Activated T-cell treated with anti-CD3 and anti-CD28 coated beads for 24 hours (primary cell): Measurements from ENCODE around the gene ZBED3.

Experiments used
- DNase-seq: peaks from one replicate; pipeline ENCODE4 v3.0.0-alpha.2; 2020; ENCODE audit warnings: low read depth

Gene ZBED3

DNA sequence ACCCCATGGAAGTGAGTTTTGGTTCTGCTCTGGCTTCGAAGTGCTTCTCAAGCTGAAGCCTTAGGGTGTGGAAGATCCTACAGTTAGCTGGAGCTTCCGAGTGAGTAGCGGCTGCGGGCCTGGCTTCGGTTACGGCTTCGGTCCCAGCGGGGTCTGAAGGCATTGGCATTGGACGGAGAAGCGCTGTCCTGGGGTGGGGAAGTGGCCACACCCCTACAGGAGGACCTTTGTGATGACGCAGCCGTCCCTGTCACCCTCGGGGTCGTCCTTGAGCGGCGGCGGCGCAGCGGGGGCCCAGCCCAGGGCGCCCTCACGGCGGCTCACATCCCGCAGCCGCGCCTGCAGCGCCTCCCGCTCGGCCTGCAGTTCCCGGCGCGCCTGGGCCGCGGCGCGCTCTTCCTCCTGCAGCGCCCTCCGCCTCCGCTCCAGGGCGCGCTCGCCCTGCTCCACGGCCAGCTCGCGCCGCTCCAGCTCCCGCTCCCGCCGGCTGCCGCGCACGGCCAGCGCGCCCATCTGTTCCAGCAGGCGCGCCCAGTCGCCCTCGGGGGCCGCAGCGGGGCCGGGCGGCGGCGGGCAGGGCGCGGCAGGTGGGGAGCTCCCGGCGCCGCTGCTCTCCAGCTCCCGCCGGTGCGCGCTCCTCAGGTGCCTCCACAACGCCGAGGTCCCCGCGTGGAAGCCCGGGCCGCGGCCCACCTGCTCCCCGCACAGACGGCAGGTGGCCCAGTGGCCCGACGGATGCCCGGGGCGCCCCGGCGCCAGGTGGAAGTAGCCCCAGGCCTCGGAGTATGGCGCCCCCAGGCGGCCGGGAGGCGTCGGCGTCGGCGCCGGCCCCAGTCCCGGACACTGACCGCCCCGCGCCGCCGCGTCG is 9.9 kb downstream of the ZBED3 start:
- peak; percentile 35 for DNase-seq

DNA sequence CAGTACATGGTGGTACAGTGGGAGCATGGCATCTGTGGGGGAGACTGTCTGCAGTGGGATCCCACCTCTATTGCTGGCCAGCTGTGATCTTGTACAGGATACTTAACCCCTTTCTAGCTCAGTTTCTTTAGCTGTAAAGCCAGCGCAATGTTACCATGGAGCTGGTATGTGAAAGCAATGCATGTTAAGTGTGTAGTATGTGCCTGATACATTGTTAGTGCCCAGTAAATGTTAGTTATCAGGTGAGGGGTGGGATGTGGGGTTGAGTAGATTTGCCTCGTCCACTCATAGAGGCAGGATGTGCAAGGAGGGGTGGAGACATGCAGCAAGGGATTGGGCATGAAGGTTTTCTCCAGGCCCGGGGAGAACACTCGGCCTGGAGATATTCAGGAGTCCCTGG is 12.3 kb downstream of the ZBED3 start:
- DNase-seq = no peak

DNA sequence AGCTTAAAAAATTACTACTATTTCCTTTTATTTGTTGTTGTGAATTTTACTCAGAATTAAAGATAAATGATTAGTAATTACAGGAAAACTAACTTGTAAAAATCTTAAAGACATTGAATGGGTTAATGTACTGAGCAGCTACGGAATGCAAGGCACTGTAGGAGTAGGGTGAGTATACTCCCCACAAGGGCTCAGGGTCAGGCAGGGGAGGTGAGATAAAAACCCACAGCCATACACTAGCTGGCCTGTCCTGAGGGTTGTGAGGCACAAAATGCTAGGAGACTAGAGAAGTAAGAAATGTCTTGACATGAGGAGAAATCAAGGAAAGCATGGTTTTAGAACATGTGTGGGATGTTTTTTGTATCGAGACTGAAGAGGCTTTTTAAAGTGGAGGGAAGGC is 13.4 kb downstream of the ZBED3 start:
- DNase-seq = no peak

GRCh38 chr5:77066823-77067442 is 20.2 kb downstream of the ZBED3 start:
- no peak for DNase-seq

DNA sequence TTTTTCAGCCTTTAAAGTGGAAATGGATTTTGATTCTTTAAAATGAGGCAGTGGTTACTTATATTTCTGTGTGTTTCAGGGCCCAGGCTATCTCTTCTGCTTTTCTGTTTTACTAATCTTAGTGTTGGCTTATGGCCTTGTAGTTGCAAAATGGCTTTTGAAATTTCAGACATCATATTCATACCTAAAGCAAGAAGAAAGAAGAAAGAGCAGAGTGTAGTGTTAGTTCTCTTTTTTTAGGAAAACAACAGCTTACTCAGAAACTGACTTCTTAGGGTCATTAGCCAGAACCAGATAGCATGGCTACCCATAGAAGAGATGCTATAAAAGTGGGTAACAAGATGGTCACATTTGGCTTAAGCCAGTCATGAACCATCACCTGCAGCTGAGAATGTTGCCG is 20.9 kb downstream of the ZBED3 start:
- no peak for DNase-seq

DNA sequence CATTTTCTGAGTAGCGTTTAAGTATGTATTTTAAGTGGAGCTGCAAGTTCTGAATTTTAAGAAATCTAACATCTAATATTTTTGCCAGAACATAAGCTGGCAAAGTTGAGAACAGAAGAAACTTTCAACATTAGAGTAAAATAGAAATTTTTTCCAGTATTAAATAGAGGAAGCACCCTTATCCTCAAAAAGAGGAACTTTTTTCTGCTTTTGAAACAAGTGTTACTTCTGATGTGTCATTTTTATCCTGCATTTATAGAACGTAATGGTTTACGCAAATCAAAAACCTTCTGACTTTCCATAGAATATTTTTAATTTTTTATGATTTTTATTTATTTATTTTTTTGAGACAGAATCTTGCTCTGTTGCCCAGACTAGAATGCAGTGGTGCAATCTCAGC is 21.8 kb downstream of the ZBED3 start:
- DNase-seq = no peak

GRCh38 chr5:77064040-77064439 is 23.0 kb downstream of the ZBED3 start:
- no peak for DNase-seq

- no peak for DNase-seq
These were observed 40.5 kb downstream of the ZBED3 start for GRCh38 chr5:77046416-77047073.

DNA sequence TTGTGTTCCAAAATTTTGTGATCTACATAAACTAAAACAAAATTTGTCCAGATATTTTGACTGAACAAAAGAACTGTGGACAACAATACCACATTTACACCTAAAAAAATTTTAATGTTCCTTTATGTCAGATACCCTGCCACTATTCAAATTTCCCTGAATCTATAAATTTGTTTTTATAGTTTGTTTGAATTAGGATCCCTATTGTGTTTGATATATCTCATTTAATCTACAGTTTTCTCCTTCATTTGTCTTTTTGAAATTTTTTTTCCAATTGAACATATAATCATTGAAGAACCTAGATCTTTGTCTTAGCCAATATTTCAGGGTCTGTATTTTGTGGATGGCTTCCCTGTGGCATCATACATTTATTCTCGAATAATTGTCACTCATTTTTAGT is 51.1 kb downstream of the ZBED3 start:
- DNase-seq = no peak

DNA sequence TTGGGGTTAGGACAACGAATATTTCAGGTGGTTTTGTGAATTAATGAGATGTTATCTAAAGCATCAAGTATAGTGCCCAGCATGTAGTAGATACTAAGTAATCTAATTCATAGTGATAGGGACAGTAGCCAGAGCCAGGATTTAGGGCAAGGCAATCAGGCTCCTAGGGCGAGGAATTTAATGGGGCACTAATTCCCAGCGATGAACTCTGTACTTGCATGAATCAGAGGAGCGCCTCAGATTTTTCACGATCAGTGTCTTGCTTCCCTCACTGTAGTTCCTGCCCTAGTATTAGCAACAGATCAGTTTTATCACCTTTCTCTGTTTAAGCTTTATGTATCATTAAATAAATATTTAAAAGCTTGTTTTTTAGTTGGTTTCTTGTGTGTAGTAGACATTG is 53.7 kb downstream of the ZBED3 start:
- DNase-seq = no peak

DNA sequence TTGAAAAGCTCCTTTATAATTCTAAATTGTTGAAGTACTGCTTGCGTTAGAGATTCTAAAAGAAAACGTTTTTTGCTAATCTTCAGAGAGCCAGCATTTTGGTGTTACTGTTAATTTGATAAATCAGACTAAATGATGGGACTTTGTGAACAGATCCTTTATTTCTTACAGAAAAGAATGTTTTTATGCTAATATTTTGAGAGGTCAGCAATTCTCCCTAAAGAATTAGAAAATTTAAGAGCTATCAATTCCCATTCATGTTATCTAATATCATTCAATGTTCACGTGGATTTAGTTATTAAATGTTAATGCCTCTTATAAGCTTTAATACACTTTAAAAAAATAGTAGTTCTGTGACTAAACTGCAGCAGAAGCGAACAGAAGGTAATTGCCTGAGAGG is 54.5 kb downstream of the ZBED3 start:
- no peak for DNase-seq

GRCh38 chr5:77031891-77032290 is 55.2 kb downstream of the ZBED3 start:
- no peak for DNase-seq

GRCh38 chr5:77030097-77031071 is 56.7 kb downstream of the ZBED3 start, which contains the start of gene AGGF1:
AGGF1 (plus strand) TSS chr5:77030404; CDS start chr5:77030767, 363 bp downstream.
- peak; percentile 90 for DNase-seq

GRCh38 chr5:77029376-77029885 is 57.7 kb downstream of the ZBED3 start:
- no peak for DNase-seq

DNA sequence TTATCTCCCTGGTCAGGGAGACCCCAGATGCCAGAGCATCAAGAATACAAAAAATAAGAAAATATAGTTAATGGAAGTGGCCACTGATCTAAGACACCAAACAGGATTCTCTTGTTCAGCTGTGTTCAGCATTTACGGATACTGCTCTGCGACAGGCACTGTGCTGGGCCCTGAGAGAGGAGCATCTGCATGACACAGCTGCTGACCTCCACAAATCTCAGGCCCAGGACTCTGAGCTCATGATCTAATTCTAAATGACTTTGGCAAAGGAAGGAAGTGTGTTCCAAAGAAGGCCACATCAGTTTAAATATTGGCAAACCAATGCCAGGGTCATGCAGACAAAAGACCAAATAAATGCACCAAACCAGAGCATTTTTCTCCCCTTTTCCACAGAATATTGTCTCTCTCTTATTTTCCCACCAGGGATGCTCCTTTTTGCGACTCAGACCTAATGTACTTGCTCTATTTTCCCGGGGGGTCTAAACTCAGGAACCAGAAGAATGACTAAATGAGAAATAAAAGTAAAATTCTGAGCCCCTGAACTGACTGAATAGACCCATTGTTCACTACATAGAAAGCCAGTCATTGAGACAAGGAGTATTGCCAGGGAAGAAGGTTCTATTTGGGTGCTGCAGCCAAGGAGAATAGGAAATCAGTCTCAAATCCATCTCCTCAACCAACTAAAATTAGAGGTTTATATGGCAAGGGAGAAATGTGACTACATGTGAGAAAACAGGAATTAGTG is 58.3 kb downstream of the ZBED3 start:
- no peak for DNase-seq

GRCh38 chr5:77024490-77024889 is 62.6 kb downstream of the ZBED3 start:
- no peak for DNase-seq

- no peak for DNase-seq
These were observed 64.3 kb downstream of the ZBED3 start for GRCh38 chr5:77022511-77023417.
